ENCODE data around the gene PIP4P1.
"Not testable (repeated sequence)": the region's sequence is repeated elsewhere in the genome, so short reads cannot be mapped to it uniquely, and the experiment has no call there.

Gene PIP4P1

DNA sequence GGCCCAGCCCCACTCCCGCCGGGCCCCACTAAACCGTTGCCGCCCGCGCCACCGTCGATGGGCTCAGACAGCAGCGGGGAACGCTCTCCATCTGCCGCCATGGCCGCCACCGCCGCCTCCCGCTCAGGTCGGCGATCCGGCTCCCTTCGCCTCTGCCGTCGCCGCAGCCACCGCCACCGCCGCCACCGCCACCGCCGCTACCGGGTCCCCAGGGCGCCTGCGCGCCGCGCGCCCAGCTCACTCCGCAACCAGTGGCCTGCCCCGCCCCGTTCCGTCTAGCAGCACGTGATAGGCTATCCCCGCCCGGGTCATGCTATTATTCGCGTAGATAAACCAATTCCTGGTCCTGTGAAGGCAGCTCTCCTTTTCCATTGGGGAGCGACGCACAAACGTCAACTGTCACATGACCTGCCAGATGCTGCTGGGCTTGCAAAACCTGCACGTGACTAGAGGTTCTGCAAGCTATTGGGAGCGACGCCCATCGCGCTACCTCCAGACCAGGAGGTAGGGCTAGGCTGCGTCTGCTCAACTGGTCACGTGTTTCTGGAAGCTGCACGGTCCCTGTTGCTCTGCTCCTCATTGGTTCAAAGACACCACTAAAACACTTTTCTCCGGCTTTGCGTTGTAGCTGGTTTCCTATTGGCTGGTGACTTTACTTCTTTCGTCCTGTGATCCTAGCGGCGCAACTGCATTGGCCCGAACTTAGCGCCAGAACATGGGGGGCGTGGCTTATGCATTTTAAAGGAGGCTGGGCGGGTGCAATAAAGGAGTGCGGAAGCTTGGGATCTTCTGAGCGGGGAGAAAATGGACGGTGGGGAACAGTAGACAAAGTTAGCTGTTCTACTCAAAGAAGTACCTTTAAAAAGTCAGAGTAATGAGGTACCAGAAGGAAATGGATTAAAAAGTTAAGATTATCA, at the start of gene PIP4P1:
Gene PIP4P1 (minus strand): TSS at position 210 of the 917 bp plus-strand sequence. CDS start 109 bp downstream, at position 101.
- peak; percentile 70 for DNase-seq

DNA sequence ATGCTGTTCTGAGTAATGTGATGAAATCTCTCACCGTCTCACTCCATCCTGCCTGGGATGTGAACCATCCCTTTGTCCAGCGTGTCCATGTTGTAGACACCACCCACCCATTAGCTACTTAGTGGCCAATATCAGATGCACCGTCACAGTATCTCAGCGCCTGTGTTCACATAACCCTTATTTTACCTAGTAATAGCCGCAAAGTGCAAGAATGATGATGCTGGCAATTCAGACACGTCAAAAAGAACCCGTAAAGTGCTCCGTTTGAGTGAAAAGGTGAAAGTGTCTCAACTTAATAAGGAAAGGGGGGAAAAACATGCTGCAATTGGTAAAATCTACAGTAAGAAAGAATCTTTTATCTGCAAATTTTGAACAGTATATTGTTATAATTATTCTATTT, 47.1 kb upstream of the PIP4P1 start:
- no peak for DNase-seq

DNA sequence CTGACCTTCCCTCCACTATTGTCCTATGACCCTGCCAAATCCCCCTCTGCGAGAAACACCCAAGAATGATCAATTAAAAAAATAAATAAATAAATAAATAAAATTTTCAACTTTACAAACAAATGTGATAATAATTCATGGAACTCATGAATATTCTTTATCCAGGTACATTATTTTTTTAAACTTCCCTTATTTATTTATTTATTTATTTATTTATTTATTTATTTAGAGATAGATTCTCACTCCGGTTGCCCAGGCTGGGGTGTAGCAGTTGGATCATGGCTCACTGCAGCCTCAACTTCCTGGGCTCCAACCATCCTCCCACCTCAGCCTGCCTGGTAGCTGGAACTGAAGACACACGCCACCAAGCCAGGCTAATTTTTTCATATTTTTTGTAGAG, 46.3 kb upstream of the PIP4P1 start:
- DNase-seq, result not testable (repeated sequence)

DNA sequence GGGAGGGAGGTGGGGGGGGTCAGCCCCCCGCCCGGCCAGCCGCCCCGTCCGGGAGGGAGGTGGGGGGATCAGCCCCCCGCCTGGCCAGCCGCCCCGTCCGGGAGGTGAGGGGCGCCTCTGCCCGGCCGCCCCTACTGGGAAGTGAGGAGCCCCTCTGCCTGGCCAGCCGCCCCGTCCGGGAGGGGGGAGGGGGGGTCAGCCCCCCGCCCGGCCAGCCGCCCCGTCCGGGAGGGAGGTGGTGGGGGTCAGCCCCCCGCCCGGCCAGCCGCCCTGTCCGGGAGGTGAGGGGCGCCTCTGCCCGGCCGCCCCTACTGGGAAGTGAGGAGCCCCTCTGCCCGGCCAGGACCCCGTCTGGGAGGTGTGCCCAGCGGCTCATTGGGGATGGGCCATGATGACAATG, 45.5 kb upstream of the PIP4P1 start:
- DNase-seq, result not testable (repeated sequence)

DNA sequence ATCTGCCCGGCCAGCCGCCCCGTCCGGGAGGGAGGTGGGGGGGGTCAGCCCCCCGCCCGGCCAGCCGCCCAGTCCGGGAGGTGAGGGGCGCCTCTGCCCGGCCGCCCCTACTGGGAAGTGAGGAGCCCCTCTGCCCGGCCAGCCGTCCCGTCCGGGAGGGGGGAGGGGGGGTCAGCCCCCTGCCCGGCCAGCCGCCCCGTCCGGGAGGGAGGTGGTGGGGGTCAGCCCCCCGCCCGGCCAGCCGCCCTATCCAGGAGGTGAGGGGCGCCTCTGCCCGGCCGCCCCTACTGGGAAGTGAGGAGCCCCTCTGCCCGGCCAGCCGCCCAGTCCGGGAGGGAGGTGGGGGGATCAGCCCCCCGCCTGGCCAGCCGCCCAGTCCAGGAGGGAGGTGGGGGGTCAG, 45.0 kb upstream of the PIP4P1 start:
- not testable (repeated sequence) for DNase-seq

DNA sequence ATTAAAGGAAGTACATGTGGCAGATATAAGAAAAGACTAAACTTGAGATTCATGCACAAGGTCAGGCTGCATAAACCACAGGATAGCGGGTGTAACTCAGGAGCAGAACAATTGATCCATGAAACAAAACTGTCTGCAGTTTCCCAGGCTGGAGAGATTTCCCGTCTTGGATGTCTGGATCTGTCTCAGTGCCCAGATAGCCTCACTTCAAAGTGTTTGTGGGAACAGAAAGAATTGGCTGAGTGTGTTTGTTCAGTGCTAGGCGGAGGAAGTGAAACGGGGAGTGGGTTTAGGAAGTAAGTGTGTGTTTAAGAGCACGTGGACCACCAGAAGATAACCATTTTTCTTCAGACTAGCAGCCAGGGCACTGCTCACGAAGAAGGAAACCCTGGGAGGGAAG, 42.7 kb upstream of the PIP4P1 start:
- no peak for DNase-seq

DNA sequence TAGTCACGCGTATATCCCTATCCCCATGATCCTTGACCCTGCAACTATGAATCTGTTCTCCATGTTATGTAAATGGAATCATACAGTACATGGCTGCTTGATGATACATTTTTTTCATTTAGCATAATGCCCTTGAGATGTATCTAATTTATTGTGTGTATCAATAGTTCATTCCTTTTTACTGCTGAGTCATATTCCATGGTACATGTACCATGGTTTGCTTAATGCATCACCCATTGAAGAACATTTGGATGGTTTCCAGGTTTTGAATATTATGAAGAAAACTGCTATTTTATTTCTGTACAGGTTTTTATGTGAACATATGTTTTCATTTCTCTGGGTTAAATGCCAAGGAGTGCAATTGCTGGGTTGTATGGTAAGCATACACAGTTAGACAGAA, 40.1 kb upstream of the PIP4P1 start:
- no peak for DNase-seq

DNA sequence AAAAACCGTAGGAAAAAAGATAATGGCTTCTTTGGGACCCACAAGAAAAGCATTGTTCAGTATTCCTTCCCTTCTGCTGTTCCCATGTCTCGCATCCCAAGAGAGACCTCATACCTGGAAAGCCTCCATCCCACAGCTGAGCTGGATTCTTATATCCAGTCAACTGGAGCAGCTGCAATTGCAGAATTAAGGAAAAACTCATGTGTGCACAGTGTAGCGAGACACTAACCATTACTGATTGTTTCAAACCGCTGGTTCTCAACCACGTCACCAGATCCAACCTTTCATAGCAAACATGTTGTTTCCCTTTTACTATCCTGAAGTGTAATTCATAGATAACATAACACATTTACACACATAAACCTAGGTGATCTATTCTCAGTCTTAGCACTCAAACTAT, 38.6 kb upstream of the PIP4P1 start:
- no peak for DNase-seq

DNA sequence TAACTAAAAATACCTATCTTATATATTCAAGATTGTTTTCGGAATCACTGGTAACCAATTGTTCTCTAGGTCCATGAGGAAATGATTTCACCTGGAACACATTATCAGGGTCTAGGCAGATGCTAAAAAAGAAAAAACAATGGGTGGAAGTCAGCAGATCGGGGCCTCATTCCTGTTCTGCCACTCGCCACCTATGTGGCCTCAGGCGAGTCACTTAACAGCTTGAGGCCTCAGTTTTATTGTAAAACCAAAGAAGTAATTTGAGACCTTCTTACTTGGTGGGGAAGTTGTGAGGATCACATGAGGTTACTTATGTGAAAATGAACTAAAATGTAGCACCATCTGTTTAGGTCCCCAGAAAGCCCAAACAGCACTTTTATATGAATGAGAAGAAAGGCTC, 37.9 kb upstream of the PIP4P1 start:
- DNase-seq, result no peak

DNA sequence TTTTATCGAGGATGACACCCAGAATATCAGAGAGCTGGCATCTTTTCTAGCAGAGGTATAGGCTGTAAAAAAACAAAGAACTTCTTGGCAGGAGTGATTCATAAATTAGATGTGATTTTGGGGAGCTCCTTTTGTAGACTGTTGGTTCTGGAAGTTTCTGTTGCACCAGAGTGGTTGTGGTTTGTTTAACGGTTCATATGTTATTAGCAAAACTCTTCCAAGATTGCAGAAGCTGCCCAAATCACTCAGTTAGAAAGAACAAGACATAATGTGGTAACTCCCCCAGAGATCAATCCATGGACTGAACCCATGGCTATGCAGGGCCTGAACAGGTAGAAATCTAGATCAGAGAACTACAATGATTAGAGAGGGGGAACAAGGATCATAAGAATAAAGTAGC, 37.4 kb upstream of the PIP4P1 start:
- DNase-seq, result no peak

DNA sequence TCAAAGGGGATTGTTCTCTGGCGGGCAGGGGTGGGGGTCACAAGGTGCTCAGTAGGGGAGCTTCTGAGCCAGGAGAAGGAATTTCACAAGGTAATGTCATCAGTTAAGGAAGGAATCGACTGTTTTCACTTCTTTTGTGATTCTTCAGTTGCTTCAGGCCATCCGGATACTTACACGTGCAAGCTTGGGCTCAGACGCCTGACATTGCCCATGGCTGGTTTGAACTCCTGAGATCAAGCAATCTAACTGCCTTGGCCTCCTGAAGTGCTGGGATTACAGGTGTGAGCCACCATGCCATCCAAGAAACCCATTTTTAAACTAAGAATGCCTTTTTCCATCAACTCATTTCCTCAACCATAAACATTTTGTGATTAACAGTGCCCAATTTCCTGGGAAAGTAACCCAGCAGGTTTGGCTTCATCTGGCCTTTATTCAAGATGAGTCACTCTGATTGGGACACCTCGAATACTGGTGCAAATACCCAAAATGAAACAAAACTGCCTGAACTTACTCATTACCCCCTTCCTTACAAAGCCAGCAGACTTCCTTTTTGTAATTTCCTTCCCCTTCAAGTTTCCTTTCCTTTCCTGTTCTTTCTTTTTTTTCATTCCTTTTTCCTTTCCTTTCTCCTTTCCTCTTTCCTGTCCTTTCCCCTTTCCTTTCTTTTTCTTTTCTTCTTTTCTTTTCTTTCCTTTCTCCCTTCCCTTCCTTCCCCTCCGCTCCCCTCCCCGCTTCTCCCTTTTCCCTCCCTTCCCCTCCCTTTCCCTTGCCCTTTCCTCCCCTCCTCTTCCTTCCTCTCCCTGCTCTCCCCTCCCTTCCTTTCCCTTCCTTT, 33.9 kb upstream of the PIP4P1 start:
- no peak for DNase-seq

DNA sequence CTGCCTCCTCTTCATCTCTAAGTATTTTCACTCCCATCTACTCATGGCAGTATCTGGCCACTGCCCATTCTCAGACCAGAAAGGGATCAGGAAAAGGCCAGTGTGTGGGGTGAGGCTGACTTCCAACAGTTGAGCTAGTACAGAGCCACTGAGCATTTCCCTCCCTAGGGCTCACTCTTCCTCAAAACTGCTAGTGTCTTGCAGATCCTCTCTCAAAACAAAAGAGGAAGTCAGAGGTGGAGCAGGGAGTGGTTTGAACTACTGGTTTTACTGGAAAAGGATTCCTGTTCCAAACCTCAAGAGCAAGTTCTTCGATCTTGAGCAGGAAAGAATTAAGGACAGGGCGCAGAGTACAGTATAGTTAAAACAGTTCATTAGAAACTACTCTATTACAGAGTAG, 32.4 kb upstream of the PIP4P1 start:
- no peak for DNase-seq

DNA sequence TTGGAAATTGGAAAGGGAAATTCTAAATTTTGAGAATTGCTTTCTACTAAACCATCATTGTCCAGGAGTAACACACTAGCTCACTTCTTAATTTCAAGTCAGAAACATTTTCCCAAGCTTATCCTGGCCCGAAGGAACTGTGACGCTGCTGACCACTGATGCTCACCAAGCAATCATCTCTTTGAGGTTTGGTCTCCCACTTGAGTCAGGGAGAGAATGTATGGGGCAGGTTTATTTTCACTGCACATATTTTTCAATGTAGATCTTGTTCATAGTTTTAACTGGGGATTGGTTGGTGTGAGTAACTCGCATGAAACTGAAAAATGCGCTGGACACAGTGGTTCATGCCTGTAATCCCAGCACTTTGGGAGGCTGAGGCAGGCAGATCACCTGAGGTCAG, 31.3 kb upstream of the PIP4P1 start:
- no peak for DNase-seq

DNA sequence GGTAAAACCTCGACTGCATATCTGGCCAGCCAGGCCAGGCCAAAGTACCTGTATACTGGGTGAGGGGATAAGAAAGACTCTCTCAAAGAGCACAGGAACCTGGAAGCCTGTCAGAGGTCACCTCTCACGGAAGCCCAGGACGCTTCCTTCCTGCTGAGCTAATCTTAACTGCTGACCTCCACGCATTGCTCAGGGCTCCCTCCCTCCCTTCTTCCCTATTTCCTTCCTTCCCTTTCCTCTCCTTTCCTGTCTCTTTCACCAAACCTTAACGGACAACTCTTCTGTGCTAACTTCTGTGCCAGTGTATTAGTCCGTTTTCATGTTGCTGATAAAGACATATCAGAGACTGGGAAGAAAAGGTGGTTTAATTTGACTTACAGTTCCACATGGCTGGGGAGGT, 29.3 kb upstream of the PIP4P1 start:
- DNase-seq, result no peak

DNA sequence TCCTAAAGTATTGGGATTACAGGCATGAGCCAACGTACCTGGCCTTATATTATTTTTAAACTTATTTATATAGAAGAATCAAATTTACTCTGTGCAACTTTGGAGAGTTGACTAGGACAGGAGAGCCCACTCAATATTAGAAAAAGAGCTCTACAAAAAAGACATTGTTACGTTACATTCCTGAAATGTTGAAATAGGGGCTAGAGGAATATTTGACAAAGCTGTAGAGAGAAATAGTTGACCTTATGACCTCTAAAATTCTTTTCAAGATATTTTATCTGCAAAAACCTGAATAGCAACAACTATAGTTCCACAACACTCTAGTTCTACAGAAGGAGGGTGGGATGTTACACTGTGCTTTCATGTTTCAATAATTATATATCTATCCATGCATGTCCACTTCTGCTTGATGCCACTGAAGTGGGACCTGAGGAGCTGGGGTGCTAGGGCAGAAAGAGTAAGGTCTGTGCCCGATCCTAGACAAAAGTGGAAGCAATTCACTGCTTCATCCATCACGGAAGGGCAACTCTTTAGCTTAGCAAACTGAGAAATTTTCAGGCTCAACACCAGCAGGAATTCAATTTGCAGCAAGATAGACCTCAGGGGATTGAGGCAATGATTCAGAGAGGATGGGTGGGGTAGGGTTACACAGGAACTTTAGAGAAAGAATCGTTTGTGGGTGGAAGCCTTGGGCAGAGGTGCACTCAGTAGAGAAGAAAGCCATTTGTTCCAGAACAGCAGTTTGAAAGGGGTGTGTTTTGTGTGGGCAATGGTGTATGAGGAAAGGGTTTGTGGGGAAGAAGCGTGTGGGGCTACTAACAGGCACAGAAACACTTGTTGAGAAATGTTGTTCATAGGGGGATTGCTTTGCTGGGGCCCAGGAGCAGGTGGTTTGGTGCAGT, 28.1 kb upstream of the PIP4P1 start:
- no peak for DNase-seq

DNA sequence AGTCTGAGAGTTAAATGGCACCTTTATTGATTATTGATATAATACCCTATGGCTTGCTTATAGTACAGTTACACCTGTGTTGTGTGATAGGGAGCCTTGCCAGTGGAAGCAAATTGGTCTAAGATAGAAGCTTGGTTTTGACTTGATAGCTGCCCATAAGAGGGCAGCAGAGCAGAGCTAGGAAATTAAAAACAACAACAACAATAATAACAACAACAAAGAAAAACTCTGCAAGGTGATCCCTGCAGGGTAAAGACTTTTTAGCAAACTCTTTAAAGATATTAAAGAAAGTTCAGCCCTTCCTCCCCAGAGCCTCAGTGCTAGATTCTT, 26.1 kb upstream of the PIP4P1 start:
- DNase-seq, result no peak

DNA sequence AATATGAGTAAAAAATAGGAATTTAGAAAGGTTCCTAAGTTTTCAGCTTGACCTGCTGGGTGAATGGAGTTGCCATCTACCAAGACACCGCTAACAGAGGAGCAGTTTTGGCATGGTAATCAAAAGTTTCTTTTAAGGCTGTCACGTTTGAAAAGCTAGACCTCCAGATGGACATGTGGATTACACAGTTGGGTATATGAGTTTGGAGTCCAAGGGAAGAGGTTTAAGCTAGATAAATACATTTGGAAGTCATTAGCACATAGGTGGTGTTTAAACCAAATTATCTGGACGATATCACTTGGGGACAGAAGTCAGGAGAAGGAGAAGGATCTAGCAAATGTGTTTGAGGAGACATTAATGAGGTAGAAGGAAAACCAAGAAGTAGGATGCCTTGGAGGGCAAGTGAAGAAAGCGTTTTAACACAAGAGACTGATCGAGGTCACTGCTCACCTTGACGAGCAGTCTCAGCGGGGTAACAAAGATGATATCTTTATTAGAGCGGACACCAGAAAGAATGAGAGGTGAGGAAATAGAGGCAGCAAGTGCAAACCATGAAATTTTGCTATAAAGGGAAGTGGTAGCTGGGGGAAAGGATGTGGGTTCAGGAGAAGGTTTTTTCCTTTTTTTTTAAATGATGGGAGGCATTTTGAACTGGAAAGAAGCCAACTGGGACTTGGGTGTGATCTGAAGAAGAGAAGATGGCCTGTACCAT, 25.6 kb upstream of the PIP4P1 start:
- DNase-seq, result no peak

DNA sequence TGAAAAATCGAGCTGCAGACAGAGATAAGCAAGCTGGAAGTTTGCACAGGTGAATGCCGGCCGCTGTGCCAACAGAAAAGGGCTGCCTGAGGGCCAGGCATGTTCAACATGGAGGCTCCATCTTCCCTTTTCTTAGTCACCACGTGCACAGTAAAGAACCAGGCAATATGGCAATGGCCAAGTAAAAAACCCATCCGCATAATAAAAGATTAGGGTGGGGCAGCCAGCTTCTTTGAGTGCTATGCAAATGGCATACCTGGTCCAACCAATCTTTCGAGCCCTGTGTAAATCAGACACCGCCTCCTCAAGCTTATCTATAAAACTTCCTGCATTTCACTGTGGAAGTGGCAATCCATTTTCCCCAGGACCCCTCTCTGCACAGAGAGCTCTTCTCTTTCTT, 24.7 kb upstream of the PIP4P1 start:
- DNase-seq, result no peak

DNA sequence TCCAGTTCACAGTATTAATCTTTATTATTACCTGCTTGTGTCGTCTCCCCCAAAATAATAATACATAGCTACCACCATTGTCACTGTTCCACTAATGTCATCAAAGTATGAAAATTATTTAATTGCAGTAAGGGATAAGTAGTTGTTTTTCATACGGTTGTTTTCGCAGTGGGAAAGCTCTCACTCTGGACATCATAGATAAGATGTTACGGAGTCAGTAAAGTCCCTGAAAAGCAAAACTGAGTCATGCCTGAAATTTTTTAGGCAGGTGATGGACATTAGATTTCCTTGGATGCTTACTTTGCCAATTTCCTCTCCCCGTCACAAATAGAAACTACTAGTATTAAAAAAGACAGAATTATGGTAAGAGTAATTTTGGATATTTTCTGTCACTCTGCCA, 21.1 kb upstream of the PIP4P1 start:
- DNase-seq, result no peak

DNA sequence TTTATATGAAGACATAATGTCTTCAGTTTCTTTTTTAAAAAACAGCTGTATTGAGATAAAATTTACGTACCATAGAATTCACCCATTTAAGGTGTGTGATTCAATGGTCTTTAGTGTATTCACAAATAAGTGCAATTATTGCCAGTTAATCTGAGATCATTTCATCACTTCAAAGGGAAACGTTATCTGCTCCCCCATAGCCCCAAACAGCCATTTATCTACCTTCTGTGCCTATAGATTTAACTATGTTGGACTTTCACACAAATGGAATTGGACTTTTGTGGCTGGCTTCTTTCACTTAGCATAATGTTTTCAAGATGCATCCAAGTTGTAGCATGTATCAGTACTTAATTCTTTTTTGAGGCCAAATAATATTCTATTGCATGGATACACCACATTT, 17.7 kb upstream of the PIP4P1 start:
- DNase-seq, result no peak

DNA sequence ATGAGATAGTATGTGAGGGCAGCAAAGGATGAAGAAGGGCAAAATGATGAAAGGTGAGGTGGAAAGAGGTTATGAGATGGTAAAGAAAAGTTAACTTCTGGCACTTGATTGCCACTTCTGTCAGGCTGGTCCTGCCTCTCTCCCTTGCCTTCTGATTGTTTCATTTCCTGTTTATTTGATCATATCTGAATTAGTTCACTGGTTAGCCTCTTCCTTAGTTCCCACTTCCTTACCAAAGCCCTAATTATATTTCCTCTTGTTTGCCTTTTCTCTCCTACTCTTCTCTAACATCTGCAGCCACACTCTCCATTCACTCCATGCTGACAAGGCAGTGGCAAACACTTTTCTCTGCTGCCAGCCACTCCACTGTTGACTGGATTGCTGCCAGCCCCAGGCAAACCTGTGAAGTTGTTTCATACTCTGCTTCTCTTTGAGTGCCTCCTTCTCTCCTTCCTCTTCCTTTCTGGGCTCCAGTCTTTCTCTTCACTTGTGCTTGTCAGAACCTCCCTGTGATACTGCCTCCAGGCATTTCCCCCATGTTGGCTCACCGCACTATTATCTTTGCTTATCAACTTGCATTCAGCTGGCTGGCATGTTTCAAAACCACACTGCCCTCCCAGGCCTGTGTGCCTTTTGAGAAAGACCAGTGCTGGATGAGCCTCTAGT, 16.1 kb upstream of the PIP4P1 start:
- DNase-seq, result no peak

DNA sequence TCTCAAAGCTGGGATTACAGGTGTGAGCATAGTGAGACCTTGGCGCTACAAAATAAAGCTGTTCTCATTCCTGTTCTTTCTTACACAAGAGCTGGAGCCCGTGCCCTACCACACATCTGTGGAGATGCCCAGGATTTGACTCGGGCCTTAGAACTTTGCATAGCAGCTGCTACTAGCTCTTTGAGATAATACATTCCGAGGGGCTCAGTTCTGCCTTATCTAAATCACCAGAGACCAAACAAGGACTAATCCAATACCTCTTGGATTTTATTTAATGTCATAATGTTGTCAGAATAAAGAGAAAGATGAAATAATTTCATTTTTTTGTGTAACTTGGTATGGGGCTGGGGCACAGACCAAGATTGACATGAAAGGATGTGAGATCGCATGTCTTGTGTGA, 15.5 kb upstream of the PIP4P1 start:
- DNase-seq, result no peak

Measured in 8988T (cell line).